Activated CD8-positive, alpha-beta T cell treated with anti-CD3 and anti-CD28 coated beads for 36 hours (primary cell): ENCODE measurements around the gene TBC1D16. TPM values are rescaled to one million over a fixed set of nuclear protein-coding genes. Genes with fewer than 3 reads are reported as not detected.

Experiments
- ATAC-seq: fragments of 200-7000 bp; cut with Tn5 transposase; one replicate; pipeline ENCODE4 v1.10.0; 2021; ENCODE audit warnings: mild to moderate bottlenecking, moderate library complexity
- CTCF ChIA-PET: fragments of 350-600 bp; sonication (Branson Sonifier 250); formaldehyde crosslinking; loops from one replicate; lab custom pipeline; 2021; ENCODE audit warnings: antibody characterized with exemption; lab: Charles Lee
- POLR2A ChIA-PET: fragments of 350-600 bp; sonication (Branson Sonifier 250); formaldehyde crosslinking; loops from one replicate; lab custom pipeline; 2021; ENCODE audit warnings: antibody characterized with exemption; lab: Charles Lee
- DNase-seq: peaks from one replicate; pipeline ENCODE4 v3.0.0-alpha.2; 2020
- H3K27ac Mint-ChIP-seq: one replicate; pipeline ENCODE4 v1.8.0; 2021; ENCODE audit warnings: mild to moderate bottlenecking, mixed read lengths
- H3K27me3 Mint-ChIP-seq: one replicate; pipeline ENCODE4 v1.8.0; 2021; ENCODE audit warnings: mixed read lengths
- H3K36me3 Mint-ChIP-seq: one replicate; pipeline ENCODE4 v1.8.0; 2021; ENCODE audit warnings: low read depth, mixed read lengths
- H3K4me1 Mint-ChIP-seq: one replicate; pipeline ENCODE4 v1.8.0; 2021; ENCODE audit warnings: low read depth, mixed read lengths
- H3K4me3 Mint-ChIP-seq: one replicate; pipeline ENCODE4 v1.8.0; 2021; ENCODE audit warnings: mild to moderate bottlenecking, moderate library complexity, mixed read lengths
- H3K9me3 Mint-ChIP-seq: one replicate; pipeline ENCODE4 v1.8.0; 2021; ENCODE audit warnings: mixed read lengths
- intact Hi-C: fragments of 100-400 bp; cut with micrococcal nuclease; formaldehyde crosslinking; loops from one replicate; pipeline ENCODE4 v1.10.0; 2022
- total RNA-seq, 2 experiments: library from RNA; stranded (reverse); gene quantifications; one replicate each; pipeline ENCODE4 v1.2.3, GENCODE V29; 2021
- TF ChIP-seq, protein P1 (sequence below): fragments of 200-600 bp; IDR thresholded peaks from one replicate; pipeline ENCODE4 v1.8.0; 2022; ENCODE audit warnings: antibody characterized with exemption, mild to moderate bottlenecking

Gene TBC1D16
- total RNA-seq, 2 experiments from 2014 or later = 9.6 to 12.0 TPM

DNA sequence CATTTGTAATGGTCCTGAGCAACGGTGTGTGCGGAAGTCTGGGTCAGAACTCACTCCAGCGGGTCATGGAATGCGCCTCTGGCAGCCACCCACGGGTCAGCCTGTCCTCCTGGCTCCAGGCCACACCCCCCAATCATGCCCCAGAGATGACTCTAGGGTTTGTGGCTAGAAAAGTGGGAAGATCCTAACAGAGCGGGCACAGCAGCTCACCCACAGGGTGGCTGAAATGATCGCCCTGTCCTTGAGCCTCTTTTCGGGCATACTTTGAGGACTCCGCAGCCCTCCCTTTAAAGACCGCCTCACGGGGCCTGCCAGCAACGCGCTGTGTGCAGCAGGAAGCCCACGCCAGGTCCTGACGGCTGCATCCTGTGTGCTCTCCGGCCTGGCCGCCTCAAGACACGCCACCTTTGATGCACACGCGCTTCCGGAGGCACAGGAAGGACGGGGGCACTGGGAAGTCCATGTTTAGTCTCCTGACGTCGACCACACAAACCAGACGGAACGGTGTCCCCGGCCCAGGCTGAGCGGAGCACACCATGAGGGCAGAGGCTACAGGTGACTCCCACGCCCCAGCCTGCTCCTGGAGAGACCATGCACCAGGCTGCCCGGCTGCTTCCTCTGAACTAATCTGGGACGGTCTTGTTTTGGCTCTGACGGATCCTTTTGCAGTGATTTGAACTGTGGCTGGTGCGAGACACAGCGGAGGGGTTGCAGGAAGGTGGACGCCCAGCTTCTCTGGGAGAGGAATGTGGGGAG lies 92.9 kb downstream of the TBC1D16 start:
- Mint-ChIP-seq H3K27me3 (no peaks in the 10 kb centered on the region), H3K4me1 (peaks cover 14% of the 10 kb centered on the region), H3K36me3 (peaks cover 1% of the 10 kb centered on the region), H3K4me3 (peak overlapping the region; percentile 23), H3K9me3 (no peaks in the 10 kb centered on the region), H3K27ac (peak overlapping the region; percentile 63)
- intact Hi-C loops = no loop called here
- peak; percentile 71 for DNase-seq
- TF ChIP-seq, protein P1, sequence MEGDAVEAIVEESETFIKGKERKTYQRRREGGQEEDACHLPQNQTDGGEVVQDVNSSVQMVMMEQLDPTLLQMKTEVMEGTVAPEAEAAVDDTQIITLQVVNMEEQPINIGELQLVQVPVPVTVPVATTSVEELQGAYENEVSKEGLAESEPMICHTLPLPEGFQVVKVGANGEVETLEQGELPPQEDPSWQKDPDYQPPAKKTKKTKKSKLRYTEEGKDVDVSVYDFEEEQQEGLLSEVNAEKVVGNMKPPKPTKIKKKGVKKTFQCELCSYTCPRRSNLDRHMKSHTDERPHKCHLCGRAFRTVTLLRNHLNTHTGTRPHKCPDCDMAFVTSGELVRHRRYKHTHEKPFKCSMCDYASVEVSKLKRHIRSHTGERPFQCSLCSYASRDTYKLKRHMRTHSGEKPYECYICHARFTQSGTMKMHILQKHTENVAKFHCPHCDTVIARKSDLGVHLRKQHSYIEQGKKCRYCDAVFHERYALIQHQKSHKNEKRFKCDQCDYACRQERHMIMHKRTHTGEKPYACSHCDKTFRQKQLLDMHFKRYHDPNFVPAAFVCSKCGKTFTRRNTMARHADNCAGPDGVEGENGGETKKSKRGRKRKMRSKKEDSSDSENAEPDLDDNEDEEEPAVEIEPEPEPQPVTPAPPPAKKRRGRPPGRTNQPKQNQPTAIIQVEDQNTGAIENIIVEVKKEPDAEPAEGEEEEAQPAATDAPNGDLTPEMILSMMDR = no peak
- peak; percentile 90 for ATAC-seq
- POLR2A ChIA-PET = no interaction called here
- CTCF ChIA-PET = interaction anchor here (1.1 kb wide), 1 partner anchor 19 kb away, joined by 4 read pairs; no protein-coding TSS in a partner anchor

DNA sequence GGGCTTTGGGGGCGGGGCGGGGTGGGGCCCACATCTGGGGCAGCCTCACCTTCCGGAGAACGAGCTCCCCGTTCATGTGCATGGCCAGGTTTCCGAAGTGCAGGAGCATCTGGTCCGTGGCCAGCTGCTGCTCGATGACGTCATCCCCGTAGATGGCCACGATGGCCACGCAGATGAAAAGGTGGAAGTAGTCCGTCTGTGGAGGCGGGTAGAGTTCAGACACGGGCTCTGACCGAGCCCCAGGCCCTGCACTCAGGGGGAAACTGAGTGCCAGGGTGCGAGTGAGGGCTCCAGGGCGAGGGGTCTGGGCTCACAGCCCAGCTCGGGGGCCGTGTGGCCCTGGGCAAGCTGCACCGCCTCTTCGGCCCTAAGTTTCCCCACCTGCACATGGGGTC lies 93.7 kb downstream of the TBC1D16 start:
- no peak overlapping the region for H3K27ac Mint-ChIP-seq
- H3K4me1 Mint-ChIP-seq = peaks cover 21% of the 10 kb centered on the region
- H3K27me3 Mint-ChIP-seq = no peaks in the 10 kb centered on the region
- POLR2A ChIA-PET = no interaction called here
- ATAC-seq (no peak), DNase-seq (peak; percentile 0)
- H3K9me3 Mint-ChIP-seq = no peaks in the 10 kb centered on the region
- intact Hi-C loops = no loop called here
- H3K36me3 Mint-ChIP-seq = peaks cover 1% of the 10 kb centered on the region
- CTCF ChIA-PET = interaction anchor here (1.1 kb wide), 1 partner anchor 18 kb away, joined by 4 read pairs; no protein-coding TSS in a partner anchor
- no peak overlapping the region for H3K4me3 Mint-ChIP-seq
- TF ChIP-seq, protein P1 = no peak

DNA sequence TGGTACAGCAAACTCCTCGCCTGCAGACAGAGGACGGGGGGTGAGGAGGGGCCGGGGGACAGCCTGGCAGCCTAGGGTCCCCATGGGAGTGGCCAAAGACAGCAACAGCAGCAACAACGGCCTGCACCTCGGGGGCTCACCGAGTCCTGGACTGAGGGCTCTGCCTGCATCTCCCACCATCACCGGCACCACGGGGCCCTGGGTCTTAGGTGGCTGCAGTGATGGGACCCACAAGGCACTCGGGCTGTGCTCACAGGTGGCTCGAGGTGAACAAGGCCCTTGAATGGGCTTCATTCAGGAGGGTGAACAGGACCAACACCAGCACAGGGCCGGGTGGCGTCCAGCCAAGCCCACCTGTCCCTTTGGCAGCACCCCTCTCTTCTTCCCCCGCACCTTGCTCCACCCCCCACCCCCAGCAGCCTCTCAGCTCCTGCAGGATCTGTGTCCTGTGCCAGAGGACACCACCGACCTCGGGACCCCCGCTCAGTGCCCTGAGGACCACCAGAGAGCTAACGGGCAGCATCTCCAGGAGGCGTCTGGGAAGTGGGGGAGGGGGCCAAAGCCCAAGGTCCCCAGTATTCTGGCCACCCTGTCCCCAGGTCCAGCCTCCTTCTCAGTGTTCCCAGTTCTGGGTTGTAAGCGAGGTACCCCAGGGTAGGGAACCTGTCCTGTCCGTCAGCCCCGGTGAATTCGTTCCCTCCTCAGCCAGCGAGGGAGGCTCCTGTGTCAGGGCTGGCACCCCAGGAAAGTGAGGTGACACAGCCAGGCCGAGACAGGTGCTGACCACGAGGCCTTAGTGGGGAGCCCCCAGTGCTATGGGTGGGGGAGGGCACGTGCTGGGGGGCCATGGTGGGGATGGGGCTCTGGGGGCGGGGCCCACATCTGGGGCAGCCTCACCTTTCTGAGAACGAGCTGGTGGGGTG lies 94.3 kb downstream of the TBC1D16 start:
- Mint-ChIP-seq H3K4me1 (peaks cover 28% of the 10 kb centered on the region), H3K36me3 (peaks cover 1% of the 10 kb centered on the region), H3K27me3 (no peaks in the 10 kb centered on the region), H3K4me3 (no peak overlapping the region), H3K9me3 (no peaks in the 10 kb centered on the region), H3K27ac (no peak overlapping the region)
- POLR2A ChIA-PET = no interaction called here
- CTCF ChIA-PET = interaction anchor here (1.1 kb wide), 1 partner anchor 18 kb away, joined by 4 read pairs; no protein-coding TSS in a partner anchor
- intact Hi-C loops = no loop called here
- TF ChIP-seq, protein P1 = no peak
- DNase-seq (peak; percentile 0), ATAC-seq (no peak)

DNA sequence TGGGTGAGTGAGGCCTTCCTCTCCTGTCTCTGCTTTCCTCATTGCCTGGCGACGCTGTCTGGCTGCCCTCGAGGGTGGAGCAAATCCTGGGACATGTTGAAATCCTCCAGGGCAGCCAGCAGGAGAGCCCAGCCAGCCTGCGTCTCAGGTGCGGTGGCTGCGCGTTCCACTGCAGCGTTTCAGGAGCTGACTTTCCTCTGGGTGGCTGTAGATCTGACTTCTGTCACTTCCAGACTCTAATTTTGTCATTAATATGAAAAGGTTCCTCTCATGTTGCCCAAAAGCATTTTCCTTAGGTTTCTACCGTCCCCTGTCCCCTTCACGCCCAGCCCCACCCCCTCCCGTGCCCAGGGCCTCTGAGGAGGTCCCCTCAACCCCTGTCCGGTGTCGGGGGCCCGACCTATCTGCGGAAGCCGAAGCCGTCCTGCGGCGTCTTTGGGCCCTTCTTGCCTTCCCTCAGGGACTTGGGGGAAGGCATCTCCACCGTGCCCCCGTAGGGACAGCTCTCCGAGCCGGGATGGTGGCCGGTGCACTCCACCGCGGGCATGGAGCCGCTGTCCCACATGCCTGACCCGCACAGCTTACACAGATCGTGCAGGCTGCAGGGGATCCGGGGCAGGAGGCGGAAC lies 95.1 kb downstream of the TBC1D16 start:
- no peak for ATAC-seq
- ChIA-PET CTCF (no interaction called here), POLR2A (no interaction called here)
- DNase-seq = no peak
- peaks cover 1% of the 10 kb centered on the region for H3K36me3 Mint-ChIP-seq
- H3K27me3 Mint-ChIP-seq = no peaks in the 10 kb centered on the region
- no peak overlapping the region for H3K27ac Mint-ChIP-seq
- H3K9me3 Mint-ChIP-seq = no peaks in the 10 kb centered on the region
- intact Hi-C loops = no loop called here
- TF ChIP-seq, protein P1 = no peak
- peaks cover 36% of the 10 kb centered on the region for H3K4me1 Mint-ChIP-seq
- H3K4me3 Mint-ChIP-seq = no peak overlapping the region
